ENCODE measurements around the gene MORN4. TPM values are rescaled to one million over a fixed set of nuclear protein-coding genes. Genes with fewer than 3 reads are reported as not detected.

MORN4 gene
- polyA plus RNA-seq, 1 donor (not counting 4 experiments of a cell fraction or from before 2014, with no cell fraction given) = 9.1 TPM

DNA sequence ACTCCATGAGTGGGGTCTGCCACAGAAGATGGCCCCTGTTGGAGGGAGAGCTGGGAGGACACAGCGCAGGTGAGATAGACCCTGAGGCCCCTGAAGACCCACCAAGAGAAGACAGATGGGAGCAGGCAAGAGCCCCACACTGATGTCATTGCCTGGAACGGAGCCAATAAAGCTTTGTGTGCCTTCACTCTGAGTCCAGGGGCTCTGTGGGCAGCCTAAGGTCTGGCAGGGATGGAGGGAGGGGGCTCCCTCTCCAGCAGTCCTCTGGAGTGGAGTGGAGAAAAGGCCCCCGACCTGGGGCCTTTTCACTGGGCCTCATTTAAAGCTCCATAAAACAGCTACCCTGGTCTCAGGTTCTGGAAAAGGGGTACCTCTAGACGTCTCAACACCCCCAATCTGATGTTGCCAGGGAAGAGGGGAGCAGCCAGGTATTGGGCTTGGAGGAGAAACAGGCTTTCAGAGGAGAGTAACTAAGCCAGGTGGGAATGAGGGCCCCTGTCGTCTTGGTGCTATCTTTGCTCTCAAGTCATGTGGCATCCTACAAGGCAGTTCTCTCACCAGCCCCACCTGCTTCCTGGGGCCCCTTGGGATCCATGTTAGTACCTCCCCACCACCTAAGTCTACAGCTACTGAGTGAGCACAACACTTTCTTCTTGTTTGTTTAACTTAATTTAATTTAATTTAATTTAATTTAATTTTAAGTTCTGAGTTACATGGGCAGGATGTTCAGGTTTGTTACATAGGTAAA is 42.4 kb downstream of the MORN4 start:
- H4K20me1 ChIP-seq (ENCODE audit: control insufficient read depth, extremely low read depth, insufficient read depth, low read length) = no peaks in the 10 kb centered on the region
- no peak overlapping the region for H3K9ac ChIP-seq (ENCODE audit: control insufficient read depth, extremely low read depth, insufficient read depth, low read length)
- dilution Hi-C loops (cut with MboI; ENCODE audit: extremely low pct_ligation_motif_present, low sequenced_read_pairs) = no loop called here
- TF ChIP-seq, protein P1, sequence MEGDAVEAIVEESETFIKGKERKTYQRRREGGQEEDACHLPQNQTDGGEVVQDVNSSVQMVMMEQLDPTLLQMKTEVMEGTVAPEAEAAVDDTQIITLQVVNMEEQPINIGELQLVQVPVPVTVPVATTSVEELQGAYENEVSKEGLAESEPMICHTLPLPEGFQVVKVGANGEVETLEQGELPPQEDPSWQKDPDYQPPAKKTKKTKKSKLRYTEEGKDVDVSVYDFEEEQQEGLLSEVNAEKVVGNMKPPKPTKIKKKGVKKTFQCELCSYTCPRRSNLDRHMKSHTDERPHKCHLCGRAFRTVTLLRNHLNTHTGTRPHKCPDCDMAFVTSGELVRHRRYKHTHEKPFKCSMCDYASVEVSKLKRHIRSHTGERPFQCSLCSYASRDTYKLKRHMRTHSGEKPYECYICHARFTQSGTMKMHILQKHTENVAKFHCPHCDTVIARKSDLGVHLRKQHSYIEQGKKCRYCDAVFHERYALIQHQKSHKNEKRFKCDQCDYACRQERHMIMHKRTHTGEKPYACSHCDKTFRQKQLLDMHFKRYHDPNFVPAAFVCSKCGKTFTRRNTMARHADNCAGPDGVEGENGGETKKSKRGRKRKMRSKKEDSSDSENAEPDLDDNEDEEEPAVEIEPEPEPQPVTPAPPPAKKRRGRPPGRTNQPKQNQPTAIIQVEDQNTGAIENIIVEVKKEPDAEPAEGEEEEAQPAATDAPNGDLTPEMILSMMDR (optimal IDR thresholded peaks at IDR 0.05 in 1 of 3, IDR thresholded peaks at IDR 0.05 in 1 of 3, conservative IDR thresholded peaks at IDR 0.05 in 1 of 3; ENCODE audit: extremely low read depth in 1 of 3, insufficient read depth in 2 of 3, low read length in 3 of 3) = no peak
- no peak for TF ChIP-seq EZH2 (IDR thresholded peaks at IDR 0.05; ENCODE audit: low read length)
- no peaks in the 10 kb centered on the region for H3K9me1 ChIP-seq (ENCODE audit: control insufficient read depth, extremely low read depth, insufficient read depth, low read length)
- H3K9me3 ChIP-seq (ENCODE audit: control insufficient read depth, low read depth, low read length) = no peaks in the 10 kb centered on the region
- no peak overlapping the region for H3K27ac ChIP-seq (ENCODE audit: control insufficient read depth, insufficient read depth, low read length)
- H3K79me2 ChIP-seq (ENCODE audit: control insufficient read depth, insufficient read depth, low read length) = no peaks in the 10 kb centered on the region
- no peak overlapping the region for H3K4me2 ChIP-seq (ENCODE audit: control insufficient read depth, extremely low read depth, insufficient read depth, low read depth, low read length)
- DNase-seq (ENCODE audit: low read depth, low spot score) = no peak
- no peak overlapping the region for H2AFZ ChIP-seq (ENCODE audit: control insufficient read depth, low read length)
- peaks cover 4% of the 10 kb centered on the region for H3K4me1 ChIP-seq (ENCODE audit: control insufficient read depth, extremely low read depth, insufficient read depth, low read length)
- H3K27me3 ChIP-seq (ENCODE audit: control insufficient read depth, extremely low read depth, insufficient read depth, low read length) = no peaks in the 10 kb centered on the region
- H3K36me3 ChIP-seq (ENCODE audit: control insufficient read depth in 2 of 2, extremely low read depth in 1 of 2, insufficient read depth in 2 of 2, low read length in 2 of 2) = no peaks in the 10 kb centered on the region
- no peak for FAIRE-seq
- no peak overlapping the region for H3K4me3 ChIP-seq (ENCODE audit: control insufficient read depth in 2 of 3, extremely low read depth in 1 of 3, insufficient read depth in 2 of 3, low read depth in 1 of 3, low read length in 3 of 3)

DNA sequence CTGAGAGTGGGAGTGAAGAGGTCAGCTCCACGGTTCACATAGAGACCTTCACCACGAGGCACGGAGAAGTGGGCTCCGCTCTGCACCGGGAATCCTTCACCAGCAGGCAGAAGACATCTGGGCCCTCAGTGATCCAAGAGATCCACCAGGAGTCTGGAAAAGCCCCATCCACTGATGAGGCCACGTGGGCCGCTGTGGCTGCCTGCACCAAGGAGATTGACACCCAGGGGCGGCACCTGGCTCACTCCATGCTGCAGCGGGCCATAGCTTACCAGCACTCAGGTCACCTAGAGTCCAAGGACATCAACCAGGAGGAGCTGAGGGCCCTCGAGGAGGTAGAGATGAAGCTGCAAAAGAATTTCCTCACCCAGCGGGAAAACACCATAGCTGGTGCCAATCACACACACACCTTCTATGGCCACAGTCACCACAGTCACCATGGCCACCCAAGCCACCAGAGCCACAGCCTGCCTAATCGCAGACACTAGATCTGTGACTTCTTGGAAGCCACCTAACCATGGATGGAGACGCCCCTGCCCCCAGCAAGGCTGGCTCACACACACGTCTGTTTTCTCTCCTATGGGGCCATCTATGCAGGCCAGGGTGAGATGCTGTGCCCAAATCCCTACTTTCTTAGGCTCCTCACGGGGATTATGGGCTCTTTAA is 43.1 kb downstream of the MORN4 start:
- no peaks in the 10 kb centered on the region for H3K27me3 ChIP-seq (ENCODE audit: control insufficient read depth, extremely low read depth, insufficient read depth, low read length)
- no peak overlapping the region for H3K4me2 ChIP-seq (ENCODE audit: control insufficient read depth, extremely low read depth, insufficient read depth, low read depth, low read length)
- H3K9ac ChIP-seq (ENCODE audit: control insufficient read depth, extremely low read depth, insufficient read depth, low read length) = no peak overlapping the region
- no peak for FAIRE-seq
- no peaks in the 10 kb centered on the region for H4K20me1 ChIP-seq (ENCODE audit: control insufficient read depth, extremely low read depth, insufficient read depth, low read length)
- TF ChIP-seq EZH2 (IDR thresholded peaks at IDR 0.05; ENCODE audit: low read length) = no peak
- TF ChIP-seq, protein P1 (optimal IDR thresholded peaks at IDR 0.05 in 1 of 3, IDR thresholded peaks at IDR 0.05 in 1 of 3, conservative IDR thresholded peaks at IDR 0.05 in 1 of 3; ENCODE audit: extremely low read depth in 1 of 3, insufficient read depth in 2 of 3, low read length in 3 of 3) = no peak
- no peak overlapping the region for H3K27ac ChIP-seq (ENCODE audit: control insufficient read depth, insufficient read depth, low read length)
- H3K9me1 ChIP-seq (ENCODE audit: control insufficient read depth, extremely low read depth, insufficient read depth, low read length) = no peaks in the 10 kb centered on the region
- dilution Hi-C loops (cut with MboI; ENCODE audit: extremely low pct_ligation_motif_present, low sequenced_read_pairs) = no loop called here
- no peaks in the 10 kb centered on the region for H3K79me2 ChIP-seq (ENCODE audit: control insufficient read depth, insufficient read depth, low read length)
- no peak overlapping the region for H2AFZ ChIP-seq (ENCODE audit: control insufficient read depth, low read length)
- DNase-seq (ENCODE audit: low read depth, low spot score) = no peak
- no peak overlapping the region for H3K4me3 ChIP-seq (ENCODE audit: control insufficient read depth in 2 of 3, extremely low read depth in 1 of 3, insufficient read depth in 2 of 3, low read depth in 1 of 3, low read length in 3 of 3)
- H3K4me1 ChIP-seq (ENCODE audit: control insufficient read depth, extremely low read depth, insufficient read depth, low read length) = peaks cover 3% of the 10 kb centered on the region
- no peaks in the 10 kb centered on the region for H3K9me3 ChIP-seq (ENCODE audit: control insufficient read depth, low read depth, low read length)
- no peaks in the 10 kb centered on the region for H3K36me3 ChIP-seq (ENCODE audit: control insufficient read depth in 2 of 2, extremely low read depth in 1 of 2, insufficient read depth in 2 of 2, low read length in 2 of 2)
